ENCODE data around the gene ZNF394. TPM values are rescaled to one million over a fixed set of nuclear protein-coding genes. Genes with fewer than 3 reads are reported as not detected.
"Not testable (repeated sequence)": the region's sequence is repeated elsewhere in the genome, so short reads cannot be mapped to it uniquely, and the experiment has no call there.

ZNF394 gene
- 10 to 100 TPM; 15.2 to 19.8 TPM for polyA plus RNA-seq

DNA sequence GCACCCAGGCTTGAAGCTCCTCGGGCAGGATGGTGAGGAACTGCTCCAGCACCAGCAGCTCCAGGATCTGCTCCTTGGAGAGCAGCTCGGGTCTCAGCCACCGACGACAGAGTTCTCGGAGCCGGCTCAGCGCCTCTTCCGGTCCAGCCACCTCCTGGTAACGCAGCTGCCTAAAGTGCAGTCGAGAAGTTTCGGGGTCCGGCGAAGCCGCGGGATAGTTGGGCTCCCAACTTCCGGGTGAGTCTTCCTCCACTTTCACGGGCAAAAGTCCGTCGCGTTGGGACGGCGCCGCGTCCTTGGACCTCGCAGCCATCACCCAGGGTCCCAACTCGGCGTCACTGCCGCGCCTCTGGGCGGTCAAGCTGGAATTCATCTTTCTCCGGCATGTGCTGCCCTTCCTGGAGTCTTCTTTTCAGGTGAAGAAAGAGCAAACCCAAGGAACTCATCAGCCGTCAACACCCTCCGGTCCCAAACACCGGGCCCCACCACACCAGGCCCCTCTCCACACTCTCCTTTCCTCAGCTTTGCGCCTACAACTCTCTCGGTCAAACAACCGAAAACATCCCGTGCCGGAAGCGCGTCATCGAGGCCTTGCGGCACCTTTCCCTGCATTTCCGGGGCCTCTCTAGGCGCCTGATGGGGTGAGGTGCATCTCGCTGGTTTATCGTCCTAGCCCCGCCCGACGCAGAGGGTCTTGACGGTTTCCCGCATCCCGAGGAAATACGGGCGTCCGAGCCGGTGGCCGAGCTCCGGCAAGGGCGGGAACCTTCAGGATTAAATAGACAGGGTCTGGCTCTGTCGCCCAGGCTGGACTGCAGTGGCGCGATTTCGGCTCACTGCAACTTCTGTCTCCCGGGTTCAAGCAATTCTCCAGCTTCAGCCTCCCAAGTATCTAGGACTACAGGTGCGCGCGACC, at the start of gene ZNF394:
Gene ZNF394 (minus strand): TSS at position 561 of the 916 bp plus-strand sequence. CDS start 188 bp downstream, at position 373.
- Histone ChIP-seq H3K4me3 (ENCODE audit: low read depth in 1 of 2, low read length in 2 of 2) (peak within 1 kb of the TSS; percentile 92 to 99), H3K4me1 (ENCODE audit: control insufficient read depth in 2 of 2, insufficient read depth in 2 of 2, low read length in 1 of 2) (peaks cover 3 to 5% of the 10 kb centered on the region in 2 donors), H3K36me3 (ENCODE audit: control insufficient read depth in 2 of 2, insufficient read depth in 2 of 2, low read length in 1 of 2) (peaks cover 5 to 7% of the 10 kb centered on the region in 2 donors), H3K27me3 (ENCODE audit: control insufficient read depth in 1 of 2, insufficient read depth in 2 of 2, low read length in 2 of 2) (no peaks in the 10 kb centered on the region), H3K9me3 (ENCODE audit: control insufficient read depth in 2 of 2, insufficient read depth in 1 of 2, low read depth in 1 of 2, low read length in 1 of 2) (peaks cover 0 to 5% of the 10 kb centered on the region in 2 donors), H3K27ac (ENCODE audit: low read depth in 2 of 2, low read length in 1 of 2) (peak within 1 kb of the TSS; percentile 95 to 99)
- 0% methylated on average over 66 to 68 of the region's 68 CpGs for WGBS, 2 donors

- H3K27me3 ChIP-seq (ENCODE audit: control insufficient read depth in 1 of 2, insufficient read depth in 2 of 2, low read length in 2 of 2); H3K9me3 ChIP-seq (ENCODE audit: control insufficient read depth in 2 of 2, insufficient read depth in 1 of 2, low read depth in 1 of 2, low read length in 1 of 2); H3K36me3 ChIP-seq (ENCODE audit: control insufficient read depth in 2 of 2, insufficient read depth in 2 of 2, low read length in 1 of 2); H3K4me1 ChIP-seq (ENCODE audit: control insufficient read depth in 2 of 2, insufficient read depth in 2 of 2, low read length in 1 of 2); H3K27ac ChIP-seq (ENCODE audit: low read depth in 2 of 2, low read length in 1 of 2); H3K4me3 ChIP-seq (ENCODE audit: low read depth in 1 of 2, low read length in 2 of 2): not testable (repeated sequence)
- WGBS, 2 donors: 100% methylated on average over 1 of the region's 2 CpGs
These were observed 49.5 kb upstream of the ZNF394 start for GRCh38 chr7:99549545-99549944.

- H3K27ac ChIP-seq (ENCODE audit: low read depth in 2 of 2, low read length in 1 of 2); H3K4me1 ChIP-seq (ENCODE audit: control insufficient read depth in 2 of 2, insufficient read depth in 2 of 2, low read length in 1 of 2); H3K27me3 ChIP-seq (ENCODE audit: control insufficient read depth in 1 of 2, insufficient read depth in 2 of 2, low read length in 2 of 2); H3K4me3 ChIP-seq (ENCODE audit: low read depth in 1 of 2, low read length in 2 of 2); H3K36me3 ChIP-seq (ENCODE audit: control insufficient read depth in 2 of 2, insufficient read depth in 2 of 2, low read length in 1 of 2): not testable (repeated sequence)
- H3K9me3 ChIP-seq (ENCODE audit: control insufficient read depth in 2 of 2, insufficient read depth in 1 of 2, low read depth in 1 of 2, low read length in 1 of 2): peaks cover 6 to 16% of the 10 kb centered on the region in 2 donors
- WGBS, 2 donors: 95 to 97% methylated on average over 5 of the region's 5 CpGs
These were observed 45.2 kb upstream of the ZNF394 start for GRCh38 chr7:99545308-99545707.

- H3K4me3 ChIP-seq (ENCODE audit: low read depth in 1 of 2, low read length in 2 of 2): no peak overlapping the region
- H3K27me3 ChIP-seq (ENCODE audit: control insufficient read depth in 1 of 2, insufficient read depth in 2 of 2, low read length in 2 of 2): no peaks in the 10 kb centered on the region
- H3K4me1 ChIP-seq (ENCODE audit: control insufficient read depth in 2 of 2, insufficient read depth in 2 of 2, low read length in 1 of 2): no peaks in the 10 kb centered on the region
- no peaks in the 10 kb centered on the region for H3K36me3 ChIP-seq (ENCODE audit: control insufficient read depth in 2 of 2, insufficient read depth in 2 of 2, low read length in 1 of 2)
- H3K9me3 ChIP-seq (ENCODE audit: control insufficient read depth in 2 of 2, insufficient read depth in 1 of 2, low read depth in 1 of 2, low read length in 1 of 2): peaks cover 6 to 20% of the 10 kb centered on the region in 2 donors
- H3K27ac ChIP-seq (ENCODE audit: low read depth in 2 of 2, low read length in 1 of 2): no peak overlapping the region
- WGBS, 2 donors: 91 to 95% methylated on average over 6 of the region's 6 CpGs
These were observed 43.8 kb upstream of the ZNF394 start for GRCh38 chr7:99543916-99544315.

GRCh38 chr7:99543081-99543671, 43.1 kb upstream of the ZNF394 start:
- WGBS, 2 donors: 94 to 95% methylated on average over 33 to 34 of the region's 34 CpGs
- no peaks in the 10 kb centered on the region for H3K36me3 ChIP-seq (ENCODE audit: control insufficient read depth in 2 of 2, insufficient read depth in 2 of 2, low read length in 1 of 2)
- no peaks in the 10 kb centered on the region for H3K27me3 ChIP-seq (ENCODE audit: control insufficient read depth in 1 of 2, insufficient read depth in 2 of 2, low read length in 2 of 2)
- peaks cover 6 to 20% of the 10 kb centered on the region in 2 donors for H3K9me3 ChIP-seq (ENCODE audit: control insufficient read depth in 2 of 2, insufficient read depth in 1 of 2, low read depth in 1 of 2, low read length in 1 of 2)
- no peak overlapping the region for H3K27ac ChIP-seq (ENCODE audit: low read depth in 2 of 2, low read length in 1 of 2)
- no peaks in the 10 kb centered on the region for H3K4me1 ChIP-seq (ENCODE audit: control insufficient read depth in 2 of 2, insufficient read depth in 2 of 2, low read length in 1 of 2)
- H3K4me3 ChIP-seq (ENCODE audit: low read depth in 1 of 2, low read length in 2 of 2): no peak overlapping the region

GRCh38 chr7:99541212-99541611, 41.1 kb upstream of the ZNF394 start:
- 89 to 92% methylated on average over 9 of the region's 9 CpGs for WGBS, 2 donors
- peaks cover 6 to 20% of the 10 kb centered on the region in 2 donors for H3K9me3 ChIP-seq (ENCODE audit: control insufficient read depth in 2 of 2, insufficient read depth in 1 of 2, low read depth in 1 of 2, low read length in 1 of 2)

DNA sequence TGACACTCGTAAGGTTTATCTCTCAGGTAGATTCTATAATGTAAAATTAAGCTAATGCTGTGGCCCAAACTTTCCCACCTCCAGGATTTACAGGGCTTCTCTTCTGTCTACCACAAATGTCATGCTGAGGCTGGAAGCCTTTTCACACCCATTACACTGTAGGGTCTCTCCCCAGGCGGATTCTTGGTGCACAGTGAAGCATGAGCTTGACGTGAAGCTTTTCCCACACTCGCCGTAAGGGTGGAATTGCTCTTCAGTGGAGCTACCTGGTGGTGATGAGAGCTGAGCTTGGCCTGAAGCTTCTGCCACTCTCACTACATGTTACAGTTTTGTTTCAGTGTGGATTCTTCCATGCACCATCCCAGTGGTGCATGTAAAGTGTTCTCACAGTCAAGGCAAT, 40.5 kb upstream of the ZNF394 start:
- no peaks in the 10 kb centered on the region for H3K27me3 ChIP-seq (ENCODE audit: control insufficient read depth in 1 of 2, insufficient read depth in 2 of 2, low read length in 2 of 2)
- peaks cover 6 to 20% of the 10 kb centered on the region in 2 donors for H3K9me3 ChIP-seq (ENCODE audit: control insufficient read depth in 2 of 2, insufficient read depth in 1 of 2, low read depth in 1 of 2, low read length in 1 of 2)
- H3K36me3 ChIP-seq (ENCODE audit: control insufficient read depth in 2 of 2, insufficient read depth in 2 of 2, low read length in 1 of 2): no peaks in the 10 kb centered on the region
- H3K4me3 ChIP-seq (ENCODE audit: low read depth in 1 of 2, low read length in 2 of 2): no peak overlapping the region
- H3K27ac ChIP-seq (ENCODE audit: low read depth in 2 of 2, low read length in 1 of 2): no peak overlapping the region
- WGBS, 2 donors: 91 to 93% methylated on average over 5 of the region's 5 CpGs
- no peaks in the 10 kb centered on the region for H3K4me1 ChIP-seq (ENCODE audit: control insufficient read depth in 2 of 2, insufficient read depth in 2 of 2, low read length in 1 of 2)

More at GRCh38 chr7:99541212-99541611, 41.1 kb upstream of the ZNF394 start:
- no peak overlapping the region for H3K27ac ChIP-seq (ENCODE audit: low read depth in 2 of 2, low read length in 1 of 2)
- no peaks in the 10 kb centered on the region for H3K27me3 ChIP-seq (ENCODE audit: control insufficient read depth in 1 of 2, insufficient read depth in 2 of 2, low read length in 2 of 2)
- no peak overlapping the region for H3K4me3 ChIP-seq (ENCODE audit: low read depth in 1 of 2, low read length in 2 of 2)
- no peaks in the 10 kb centered on the region for H3K4me1 ChIP-seq (ENCODE audit: control insufficient read depth in 2 of 2, insufficient read depth in 2 of 2, low read length in 1 of 2)
- H3K36me3 ChIP-seq (ENCODE audit: control insufficient read depth in 2 of 2, insufficient read depth in 2 of 2, low read length in 1 of 2): no peaks in the 10 kb centered on the region

GRCh38 chr7:99539213-99539811, 39.2 kb upstream of the ZNF394 start:
- peaks cover 6 to 23% of the 10 kb centered on the region in 2 donors for H3K9me3 ChIP-seq (ENCODE audit: control insufficient read depth in 2 of 2, insufficient read depth in 1 of 2, low read depth in 1 of 2, low read length in 1 of 2)
- H3K36me3 ChIP-seq (ENCODE audit: control insufficient read depth in 2 of 2, insufficient read depth in 2 of 2, low read length in 1 of 2): no peaks in the 10 kb centered on the region
- H3K27ac ChIP-seq (ENCODE audit: low read depth in 2 of 2, low read length in 1 of 2): no peak overlapping the region
- no peaks in the 10 kb centered on the region for H3K4me1 ChIP-seq (ENCODE audit: control insufficient read depth in 2 of 2, insufficient read depth in 2 of 2, low read length in 1 of 2)
- no peaks in the 10 kb centered on the region for H3K27me3 ChIP-seq (ENCODE audit: control insufficient read depth in 1 of 2, insufficient read depth in 2 of 2, low read length in 2 of 2)
- WGBS, 2 donors: 76 to 79% methylated on average over 7 of the region's 7 CpGs
- H3K4me3 ChIP-seq (ENCODE audit: low read depth in 1 of 2, low read length in 2 of 2): no peak overlapping the region

GRCh38 chr7:99535667-99536066, 35.6 kb upstream of the ZNF394 start:
- Histone ChIP-seq H3K27me3 (ENCODE audit: control insufficient read depth in 1 of 2, insufficient read depth in 2 of 2, low read length in 2 of 2) (no peaks in the 10 kb centered on the region), H3K4me3 (ENCODE audit: low read depth in 1 of 2, low read length in 2 of 2) (no peak overlapping the region), H3K36me3 (ENCODE audit: control insufficient read depth in 2 of 2, insufficient read depth in 2 of 2, low read length in 1 of 2) (peaks cover 7 to 9% of the 10 kb centered on the region in 2 donors), H3K9me3 (ENCODE audit: control insufficient read depth in 2 of 2, insufficient read depth in 1 of 2, low read depth in 1 of 2, low read length in 1 of 2) (peaks cover 7 to 24% of the 10 kb centered on the region in 2 donors), H3K27ac (ENCODE audit: low read depth in 2 of 2, low read length in 1 of 2) (no peak overlapping the region), H3K4me1 (ENCODE audit: control insufficient read depth in 2 of 2, insufficient read depth in 2 of 2, low read length in 1 of 2) (no peaks in the 10 kb centered on the region)
- WGBS, 2 donors: 96 to 98% methylated on average over 2 of the region's 2 CpGs
